ENCODE data around the gene KDM2A.

DNA sequence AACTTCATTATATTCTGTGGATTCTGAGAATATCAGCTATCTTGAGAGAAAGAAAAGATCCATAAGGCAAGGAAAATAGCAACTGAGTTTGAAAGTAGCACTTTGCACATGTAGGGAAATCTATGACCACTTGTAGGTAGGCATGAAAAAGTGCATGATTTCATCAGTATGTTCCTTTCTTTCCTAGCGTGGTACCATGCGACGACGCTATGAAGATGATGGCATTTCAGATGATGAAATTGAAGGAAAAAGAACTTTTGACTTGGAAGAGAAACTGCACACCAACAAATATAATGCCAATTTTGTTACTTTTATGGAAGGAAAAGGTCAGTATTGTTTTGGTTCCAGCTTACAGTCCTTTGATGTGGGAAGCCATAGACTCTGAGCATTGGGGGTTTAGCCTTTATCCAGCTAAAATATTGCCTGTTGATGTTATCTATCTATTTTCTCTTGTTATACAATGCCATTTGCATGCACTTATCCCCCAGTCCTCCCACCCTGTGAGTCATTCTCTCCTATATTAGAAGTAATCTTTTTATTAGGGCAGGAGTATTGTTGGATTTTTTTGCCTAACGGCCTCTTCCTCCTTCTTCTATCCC is 60.9 kb downstream of the KDM2A start:
- TF ChIP-seq EZH2 (IDR thresholded peaks at IDR 0.05) (no peak), RAD21 (IDR thresholded peaks at IDR 0.05; ENCODE audit: low read depth) (no peak), EZH2phosphoT487 (IDR thresholded peaks at IDR 0.05; ENCODE audit: borderline replicate concordance) (no peak), POLR2A (IDR thresholded peaks at IDR 0.05; ENCODE audit: borderline replicate concordance, extremely low read depth, insufficient read depth, insufficient read length) (no peak), EGR1 (IDR thresholded peaks at IDR 0.05; ENCODE audit: low read depth) (no peak), SP1 (IDR thresholded peaks at IDR 0.05; ENCODE audit: low read depth) (no peak), POLR2AphosphoS5 (IDR thresholded peaks at IDR 0.05; ENCODE audit: low read depth, low read length) (no peak)
- TF ChIP-seq, protein P1, sequence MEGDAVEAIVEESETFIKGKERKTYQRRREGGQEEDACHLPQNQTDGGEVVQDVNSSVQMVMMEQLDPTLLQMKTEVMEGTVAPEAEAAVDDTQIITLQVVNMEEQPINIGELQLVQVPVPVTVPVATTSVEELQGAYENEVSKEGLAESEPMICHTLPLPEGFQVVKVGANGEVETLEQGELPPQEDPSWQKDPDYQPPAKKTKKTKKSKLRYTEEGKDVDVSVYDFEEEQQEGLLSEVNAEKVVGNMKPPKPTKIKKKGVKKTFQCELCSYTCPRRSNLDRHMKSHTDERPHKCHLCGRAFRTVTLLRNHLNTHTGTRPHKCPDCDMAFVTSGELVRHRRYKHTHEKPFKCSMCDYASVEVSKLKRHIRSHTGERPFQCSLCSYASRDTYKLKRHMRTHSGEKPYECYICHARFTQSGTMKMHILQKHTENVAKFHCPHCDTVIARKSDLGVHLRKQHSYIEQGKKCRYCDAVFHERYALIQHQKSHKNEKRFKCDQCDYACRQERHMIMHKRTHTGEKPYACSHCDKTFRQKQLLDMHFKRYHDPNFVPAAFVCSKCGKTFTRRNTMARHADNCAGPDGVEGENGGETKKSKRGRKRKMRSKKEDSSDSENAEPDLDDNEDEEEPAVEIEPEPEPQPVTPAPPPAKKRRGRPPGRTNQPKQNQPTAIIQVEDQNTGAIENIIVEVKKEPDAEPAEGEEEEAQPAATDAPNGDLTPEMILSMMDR (IDR thresholded peaks at IDR 0.05 in 2 of 3, conservative IDR thresholded peaks at IDR 0.05 in 1 of 3; ENCODE audit: borderline replicate concordance in 1 of 3, insufficient read depth in 1 of 3, low read depth in 2 of 3, low read length in 2 of 3), result no peak
- TF ChIP-seq, protein P2, sequence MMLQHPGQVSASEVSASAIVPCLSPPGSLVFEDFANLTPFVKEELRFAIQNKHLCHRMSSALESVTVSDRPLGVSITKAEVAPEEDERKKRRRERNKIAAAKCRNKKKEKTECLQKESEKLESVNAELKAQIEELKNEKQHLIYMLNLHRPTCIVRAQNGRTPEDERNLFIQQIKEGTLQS (IDR thresholded peaks at IDR 0.05), result no peak

All from HCT116 (cell line).